ENCODE measurements around the gene JHY. TPM values are rescaled to one million over a fixed set of nuclear protein-coding genes. Genes with fewer than 3 reads are reported as not detected.

The JHY gene
- total and polyA plus RNA-seq, 4 donors: 0.13 to 0.25 (median 0.14) TPM

Small RNA genes within 50 kb of the gene (small RNA-seq; reads per million reads assigned to genes)
- gene RNU4-23P: not detected

Other genes starting within 250 kb of the JHY start
- 1 to 10 TPM; 4.3 to 5.5 TPM for gene UBASH3B, start 227.0 kb upstream of the JHY start, total RNA-seq
- gene UBASH3B, start 227.0 kb upstream of the JHY start, polyA plus RNA-seq: under 1 TPM; 0.48 to 0.76 TPM
- gene CRTAM, start 44.3 kb upstream of the JHY start, total RNA-seq: under 1 TPM; 0.08 to 0.47 TPM
- gene CRTAM, start 44.3 kb upstream of the JHY start, polyA plus RNA-seq: under 1 TPM in 1 of 2 donors, not detected in 1; 0.20 TPM
- gene BSX, start 99.1 kb downstream of the JHY start, total RNA-seq: not detected
- gene BSX, start 99.1 kb downstream of the JHY start, polyA plus RNA-seq: not detected
- gene HSPA8, start 179.4 kb downstream of the JHY start, total RNA-seq: 1,000 to 10,000 TPM; 1,425 to 1,445 TPM
- 100 to 1,000 TPM; 215 to 518 TPM for gene HSPA8, start 179.4 kb downstream of the JHY start, polyA plus RNA-seq